A673 (cell line): ENCODE results near the gene LHFPL5.

Experiments
- EZH2 ChIP-seq: fragments of 200-600 bp; sonication (generic); IDR thresholded peaks from 2 replicates; pipeline ENCODE4 v1.6.1; 2017; ENCODE audit warnings: borderline replicate concordance, low read depth, mild to moderate bottlenecking, mixed read lengths, antibody characterized with exemption, low read length; ENCODE audit not compliant: poor library complexity, severe bottlenecking
- TF ChIP-seq, protein P1 (sequence below): fragments of 300-800, 200-600 bp; sonication (generic); conservative IDR thresholded peaks from 2 replicates; pipeline ENCODE4 v1.5.1; 2017; ENCODE audit warnings: low read depth, mild to moderate bottlenecking, antibody characterized with exemption, low read length, moderate library complexity, mixed read lengths

DNA sequence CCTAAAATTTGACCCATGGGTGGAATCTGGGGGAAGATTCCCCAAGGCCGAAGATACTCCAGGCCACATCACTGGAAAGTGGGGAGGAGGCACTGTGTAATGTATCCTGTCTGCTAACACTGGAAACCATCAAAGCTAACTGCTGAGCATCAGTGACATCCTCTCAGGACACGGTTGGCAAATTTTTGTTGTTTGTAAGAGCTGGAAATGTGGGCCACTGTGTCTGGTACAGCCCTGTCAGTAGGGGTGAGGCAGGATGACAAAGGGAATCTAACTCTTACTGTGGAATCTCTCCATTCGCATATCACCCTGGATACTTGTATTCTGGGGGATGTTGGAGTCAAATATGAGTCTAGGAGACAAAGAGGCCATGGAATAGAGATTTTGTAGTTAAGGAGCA, 45.7 kb upstream of the LHFPL5 start:
- TF ChIP-seq, protein P1, sequence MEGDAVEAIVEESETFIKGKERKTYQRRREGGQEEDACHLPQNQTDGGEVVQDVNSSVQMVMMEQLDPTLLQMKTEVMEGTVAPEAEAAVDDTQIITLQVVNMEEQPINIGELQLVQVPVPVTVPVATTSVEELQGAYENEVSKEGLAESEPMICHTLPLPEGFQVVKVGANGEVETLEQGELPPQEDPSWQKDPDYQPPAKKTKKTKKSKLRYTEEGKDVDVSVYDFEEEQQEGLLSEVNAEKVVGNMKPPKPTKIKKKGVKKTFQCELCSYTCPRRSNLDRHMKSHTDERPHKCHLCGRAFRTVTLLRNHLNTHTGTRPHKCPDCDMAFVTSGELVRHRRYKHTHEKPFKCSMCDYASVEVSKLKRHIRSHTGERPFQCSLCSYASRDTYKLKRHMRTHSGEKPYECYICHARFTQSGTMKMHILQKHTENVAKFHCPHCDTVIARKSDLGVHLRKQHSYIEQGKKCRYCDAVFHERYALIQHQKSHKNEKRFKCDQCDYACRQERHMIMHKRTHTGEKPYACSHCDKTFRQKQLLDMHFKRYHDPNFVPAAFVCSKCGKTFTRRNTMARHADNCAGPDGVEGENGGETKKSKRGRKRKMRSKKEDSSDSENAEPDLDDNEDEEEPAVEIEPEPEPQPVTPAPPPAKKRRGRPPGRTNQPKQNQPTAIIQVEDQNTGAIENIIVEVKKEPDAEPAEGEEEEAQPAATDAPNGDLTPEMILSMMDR: no peak
- no peak for TF ChIP-seq EZH2
